AG09319 (cell line): ENCODE results near the gene PCNX3.
A peak's percentile ranks its signal among the peaks of the same experiment; 100 is the strongest.

Experiments used
- DNase-seq: peaks from one replicate; pipeline ENCODE4 v3.0.0-alpha.2; 2010; ENCODE audit warnings: low read depth; ENCODE audit errors: extremely low read depth
- CTCF ChIP-seq: IDR thresholded peaks from 2 replicates; pipeline ENCODE4 v1.5.1; 2011; ENCODE audit warnings: low read depth, mild to moderate bottlenecking, inconsistent platforms, low read length, moderate library complexity

Gene PCNX3

GRCh38 chr11:65624931-65625627, 9.5 kb downstream of the PCNX3 start:
- no peak for TF ChIP-seq CTCF
- no peak for DNase-seq

- no peak for DNase-seq
- TF ChIP-seq CTCF, result peak; percentile 50
Measured at GRCh38 chr11:65625628-65626342, 10.2 kb downstream of the PCNX3 start.

- DNase-seq, result no peak
- no peak for TF ChIP-seq CTCF
Measured at GRCh38 chr11:65627202-65627601, 11.6 kb downstream of the PCNX3 start.

- TF ChIP-seq CTCF, result no peak
- DNase-seq, result no peak
Measured at GRCh38 chr11:65629579-65629978, 14.0 kb downstream of the PCNX3 start.

GRCh38 chr11:65630215-65630614, 14.6 kb downstream of the PCNX3 start:
- no peak for DNase-seq
- no peak for TF ChIP-seq CTCF

DNA sequence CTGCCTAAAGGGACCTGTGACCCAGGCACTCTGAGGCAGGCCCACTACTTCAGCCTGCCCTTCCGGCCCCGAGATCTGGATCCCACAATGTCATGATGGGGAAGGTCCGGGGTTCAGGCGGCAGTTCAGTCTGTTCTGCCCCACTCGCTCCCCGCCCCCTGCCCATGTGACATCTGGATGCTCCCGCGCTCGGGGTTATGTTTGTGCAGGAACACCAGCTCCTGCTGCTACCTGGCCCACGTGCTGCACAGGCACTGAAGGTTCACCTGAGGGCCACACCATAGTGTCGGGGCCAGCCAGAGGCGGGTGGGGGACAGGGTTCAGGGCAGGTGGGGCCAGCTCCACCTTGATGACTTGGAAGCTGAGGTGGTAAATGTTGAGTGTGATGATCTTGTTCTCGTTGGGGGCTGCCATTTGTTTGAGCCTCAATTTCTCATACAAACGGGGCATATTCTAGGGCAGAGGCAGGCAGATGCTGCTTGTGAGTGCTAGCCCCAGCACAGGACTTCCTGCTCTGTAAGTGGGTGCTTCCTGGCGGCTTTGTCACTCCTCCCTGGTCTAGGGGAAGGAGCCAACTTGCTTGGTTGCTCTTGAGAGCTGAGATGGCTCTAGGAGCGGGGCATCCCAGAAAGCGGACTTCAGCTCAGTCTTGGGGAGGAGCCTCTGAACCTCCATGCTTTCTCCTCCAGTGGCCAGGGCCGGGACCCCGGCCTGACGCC, 18.0 kb downstream of the PCNX3 start:
- DNase-seq, result no peak
- TF ChIP-seq CTCF, result no peak

GRCh38 chr11:65634109-65634436, 18.5 kb downstream of the PCNX3 start:
- TF ChIP-seq CTCF, result no peak
- DNase-seq, result no peak
